Right atrium auricular region (tissue), 2 donors: ENCODE data around the gene SLCO2A1. TPM values are rescaled to one million over a fixed set of nuclear protein-coding genes. Genes with fewer than 3 reads are reported as not detected.

Experiments used
- DNase-seq: peaks from one replicate; pipeline ENCODE4 v3.0.0-alpha.2; 2019; ENCODE audit warnings: low spot score
- H3K27ac ChIP-seq, 2 donors: fragments of 200-600 bp; sonication (generic); 1 replicate in 1 of 2; 2 replicates in 1 of 2; pipeline ENCODE4 v1.5.1; 2016 to 2019
- H3K27me3 ChIP-seq, 2 donors: fragments of 200-600 bp; sonication (generic); one replicate each; pipeline versions ENCODE4 v1.5.1 to v1.6.0; 2017 to 2019
- H3K36me3 ChIP-seq: fragments of 200-600 bp; sonication (generic); one replicate; pipeline ENCODE4 v1.5.1; 2016
- H3K4me1 ChIP-seq, 2 donors: fragments of 200-600 bp; sonication (generic); one replicate each; pipeline versions ENCODE4 v1.5.1 to v1.6.0; 2017 to 2019
- H3K4me3 ChIP-seq, 2 donors: fragments of 200-600 bp; sonication (generic); 1 replicate in 1 of 2; 2 replicates in 1 of 2; pipeline ENCODE4 v1.5.1; 2017 to 2019; ENCODE audit warnings: mild to moderate bottlenecking in 1 of 2, moderate library complexity in 1 of 2
- H3K9me3 ChIP-seq, 2 donors: fragments of 200-600 bp; sonication (generic); one replicate each; pipeline ENCODE4 v1.5.1; 2019
- total RNA-seq, 2 donors: library from RNA; depleted of rRNA; stranded (reverse); fragments of >200 nt; gene quantifications; one replicate each; pipeline ENCODE4 v1.1.0, GENCODE V29; 2016
- TF ChIP-seq, protein P1 (sequence below), 2 donors: fragments of 200-600 bp; sonication (generic); IDR thresholded peaks; one replicate each; pipeline ENCODE4 v1.5.1; 2019; ENCODE audit warnings: antibody characterized with exemption in 2 of 2

SLCO2A1 gene
- total RNA-seq, 2 donors from 2014 or later = 15.1 to 36.4 TPM

- H3K4me3 ChIP-seq = no peak overlapping the region
- peaks cover 0 to 24% of the 10 kb centered on the region in 2 donors for H3K4me1 ChIP-seq
- H3K27me3 ChIP-seq = no peaks in the 10 kb centered on the region
- TF ChIP-seq, protein P1, sequence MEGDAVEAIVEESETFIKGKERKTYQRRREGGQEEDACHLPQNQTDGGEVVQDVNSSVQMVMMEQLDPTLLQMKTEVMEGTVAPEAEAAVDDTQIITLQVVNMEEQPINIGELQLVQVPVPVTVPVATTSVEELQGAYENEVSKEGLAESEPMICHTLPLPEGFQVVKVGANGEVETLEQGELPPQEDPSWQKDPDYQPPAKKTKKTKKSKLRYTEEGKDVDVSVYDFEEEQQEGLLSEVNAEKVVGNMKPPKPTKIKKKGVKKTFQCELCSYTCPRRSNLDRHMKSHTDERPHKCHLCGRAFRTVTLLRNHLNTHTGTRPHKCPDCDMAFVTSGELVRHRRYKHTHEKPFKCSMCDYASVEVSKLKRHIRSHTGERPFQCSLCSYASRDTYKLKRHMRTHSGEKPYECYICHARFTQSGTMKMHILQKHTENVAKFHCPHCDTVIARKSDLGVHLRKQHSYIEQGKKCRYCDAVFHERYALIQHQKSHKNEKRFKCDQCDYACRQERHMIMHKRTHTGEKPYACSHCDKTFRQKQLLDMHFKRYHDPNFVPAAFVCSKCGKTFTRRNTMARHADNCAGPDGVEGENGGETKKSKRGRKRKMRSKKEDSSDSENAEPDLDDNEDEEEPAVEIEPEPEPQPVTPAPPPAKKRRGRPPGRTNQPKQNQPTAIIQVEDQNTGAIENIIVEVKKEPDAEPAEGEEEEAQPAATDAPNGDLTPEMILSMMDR (IDR thresholded peaks at IDR 0.05) = no peak
- H3K9me3 ChIP-seq = no peaks in the 10 kb centered on the region
- H3K36me3 ChIP-seq = no peaks in the 10 kb centered on the region
- no peak for DNase-seq
- H3K27ac ChIP-seq = no peak overlapping the region
These were observed 86.6 kb downstream of the SLCO2A1 start for GRCh38 chr3:133943031-133943535.

- Histone ChIP-seq H3K4me3 (no peak overlapping the region), H3K4me1 (peaks cover 0 to 21% of the 10 kb centered on the region in 2 donors), H3K9me3 (no peaks in the 10 kb centered on the region), H3K27ac (no peak overlapping the region), H3K27me3 (no peaks in the 10 kb centered on the region), H3K36me3 (no peaks in the 10 kb centered on the region)
- no peak for DNase-seq
- TF ChIP-seq, protein P1 (IDR thresholded peaks at IDR 0.05) = no peak
These were observed 88.3 kb downstream of the SLCO2A1 start for GRCh38 chr3:133941415-133941821.

GRCh38 chr3:133940536-133940935 is 89.2 kb downstream of the SLCO2A1 start:
- no peaks in the 10 kb centered on the region for H3K36me3 ChIP-seq
- TF ChIP-seq, protein P1 (IDR thresholded peaks at IDR 0.05) = no peak
- no peak overlapping the region for H3K4me3 ChIP-seq
- H3K27ac ChIP-seq = no peak overlapping the region
- peaks cover 0 to 21% of the 10 kb centered on the region in 2 donors for H3K4me1 ChIP-seq
- no peaks in the 10 kb centered on the region for H3K27me3 ChIP-seq
- DNase-seq = no peak
- H3K9me3 ChIP-seq = no peaks in the 10 kb centered on the region

- no peaks in the 10 kb centered on the region for H3K27me3 ChIP-seq
- peaks cover 0 to 16% of the 10 kb centered on the region in 2 donors for H3K4me1 ChIP-seq
- H3K4me3 ChIP-seq = no peak overlapping the region
- H3K9me3 ChIP-seq = no peaks in the 10 kb centered on the region
- no peaks in the 10 kb centered on the region for H3K36me3 ChIP-seq
- TF ChIP-seq, protein P1 (IDR thresholded peaks at IDR 0.05) = no peak
- H3K27ac ChIP-seq = no peak overlapping the region
- DNase-seq = no peak
These were observed 90.3 kb downstream of the SLCO2A1 start for GRCh38 chr3:133939463-133939835.

- DNase-seq = no peak
- no peak overlapping the region for H3K27ac ChIP-seq
- H3K4me3 ChIP-seq = no peak overlapping the region
- TF ChIP-seq, protein P1 (IDR thresholded peaks at IDR 0.05) = peak in 1 of 2 donors; percentile 21
- H3K27me3 ChIP-seq = no peaks in the 10 kb centered on the region
- H3K4me1 ChIP-seq = peaks cover 0 to 11% of the 10 kb centered on the region in 2 donors
- no peaks in the 10 kb centered on the region for H3K9me3 ChIP-seq
- H3K36me3 ChIP-seq = no peaks in the 10 kb centered on the region
These were observed 90.8 kb downstream of the SLCO2A1 start for GRCh38 chr3:133938770-133939462.
